ENCODE data around the gene DENND1A.

- no peak for TF ChIP-seq POLR2A (IDR thresholded peaks at IDR 0.05; ENCODE audit: low read length)
- no peak for TF ChIP-seq GATA1 (IDR thresholded peaks at IDR 0.05; ENCODE audit: low read depth, low read length)
These were observed 407.7 kb downstream of the DENND1A start for GRCh38 chr9:123522251-123522650.
